ENCODE results near the gene STEAP1B. TPM values are rescaled to one million over a fixed set of nuclear protein-coding genes. Genes with fewer than 3 reads are reported as not detected.

STEAP1B gene
- total and polyA plus RNA-seq, 2 of the 4 experiments (the other 2 are of a cell fraction), result 7.9 to 13.8 TPM

- TF ChIP-seq BHLHE40 (IDR thresholded peaks at IDR 0.05; ENCODE audit: low read depth, low read length) (no peak), MAFK (IDR thresholded peaks at IDR 0.05; ENCODE audit: low read depth, low read length) (no peak), CHD1 (IDR thresholded peaks at IDR 0.05; ENCODE audit: low read depth, low read length) (no peak), CTCF (conservative IDR thresholded peaks at IDR 0.05; ENCODE audit: low read depth, low read length) (no peak), POLR2A (IDR thresholded peaks at IDR 0.05; ENCODE audit: low read depth, low read length) (no peak)
- H3K4me3 ChIP-seq (ENCODE audit: insufficient read depth, low read depth, low read length), result no peak overlapping the region
- H2AFZ ChIP-seq (replicated peaks; ENCODE audit: low read length, poor library complexity), result no peak overlapping the region
- CTCF ChIA-PET, result no interaction called here
- H3K23ac ChIP-seq (ENCODE audit: low read depth, low read length), result no peak overlapping the region
- in situ Hi-C loops (cut with MboI; ENCODE audit: low sequenced_read_pairs), result no loop called here
- H3K9me1 ChIP-seq (ENCODE audit: insufficient read depth, low read length), result no peaks in the 10 kb centered on the region
- no peaks in the 10 kb centered on the region for H3K4me1 ChIP-seq (ENCODE audit: control insufficient read depth, insufficient read depth, low read length)
- H3K9me3 ChIP-seq (ENCODE audit: control insufficient read depth, insufficient read depth, low read length), result no peaks in the 10 kb centered on the region
- H4K8ac ChIP-seq (ENCODE audit: low read depth in 2 of 2, low read length in 2 of 2), result no peak overlapping the region
- dilution Hi-C loops (cut with HindIII; ENCODE audit: low sequenced_read_pairs, unreplicated experiment), result no loop called here
- no peak overlapping the region for H2BK20ac ChIP-seq (ENCODE audit: low read depth, low read length)
- no peak overlapping the region for H4K91ac ChIP-seq (ENCODE audit: insufficient read depth, low read depth, low read length)
- H3K27ac ChIP-seq (ENCODE audit: insufficient read depth, low read length), result no peak overlapping the region
- H3K18ac ChIP-seq (ENCODE audit: low read depth, low read length), result no peak overlapping the region
- H3K14ac ChIP-seq (replicated peaks; ENCODE audit: low read depth, low read length), result no peak overlapping the region
- H3K27me3 ChIP-seq (ENCODE audit: control insufficient read depth, insufficient read depth, low read length), result no peaks in the 10 kb centered on the region
- H2AK5ac ChIP-seq (ENCODE audit: low read depth, low read length), result no peak overlapping the region
- no peaks in the 10 kb centered on the region for H3K36me3 ChIP-seq (ENCODE audit: control insufficient read depth, insufficient read depth, low read length)
- intact Hi-C loops (cut with micrococcal nuclease), result no loop called here
- POLR2A ChIA-PET (ENCODE audit: unreplicated experiment), result no interaction called here
- no peaks in the 10 kb centered on the region for H4K20me1 ChIP-seq (ENCODE audit: insufficient read depth, low read length)
- H3K4ac ChIP-seq (ENCODE audit: low read depth, low read length), result no peak overlapping the region
- WGBS, 2 experiments (ENCODE audit: extremely low coverage in 2 of 2, insufficient read length in 1 of 2), result 90% methylated on average over 2 of the region's 3 CpGs; no CpG with 5 or more reads in 1 of the 2 experiments
- no peak overlapping the region for H3K9ac ChIP-seq (ENCODE audit: low read depth, low read length)
- no peak overlapping the region for H4K5ac ChIP-seq (ENCODE audit: low read depth, low read length)
- BruUV-seq (replicated peaks), result no TSS peak
- ATAC-seq (ENCODE audit: low read depth), result no peak
- no peak for DNase-seq
- H3K56ac ChIP-seq (ENCODE audit: extremely low read depth, insufficient read depth, low read length), result no peak overlapping the region
- H3K79me1 ChIP-seq (ENCODE audit: low read depth in 1 of 2, low read length in 2 of 2), result no peaks in the 10 kb centered on the region
- no peak overlapping the region for H2AK9ac ChIP-seq (replicated peaks; ENCODE audit: low read depth, low read length, poor library complexity)
- H2BK15ac ChIP-seq (ENCODE audit: low read depth, low read length), result no peak overlapping the region
- H2BK5ac ChIP-seq (ENCODE audit: low read depth, low read length, poor library complexity, severe bottlenecking), result no peak overlapping the region
- H3K4me2 ChIP-seq (ENCODE audit: low read depth, low read length), result no peak overlapping the region
- H2BK120ac ChIP-seq (ENCODE audit: low read depth, low read length), result no peak overlapping the region
Observed at GRCh38 chr7:22454446-22454845, 45.5 kb downstream of the STEAP1B start.
